Fibroblast of skin of back (primary cell): Measurements from ENCODE around the gene RNF121. TPM values are rescaled to one million over a fixed set of nuclear protein-coding genes. Genes with fewer than 3 reads are reported as not detected.
"Not testable (repeated sequence)": the region's sequence is repeated elsewhere in the genome, so short reads cannot be mapped to it uniquely, and the experiment has no call there.

ENCODE experiments used
- DNase-seq: peaks from one replicate; pipeline ENCODE4 v3.0.0-alpha.2; 2013
- polyA plus RNA-seq, 2 experiments: library from polyadenylated mRNA; unstranded; fragments of 120-200 nt; gene quantifications; one replicate each; pipeline ENCODE4 v1.2.1, GENCODE V29; 2013; ENCODE audit not compliant: insufficient read length in 2 of 2

RNF121 gene
- polyA plus RNA-seq (2013, experiment 1 of 2; ENCODE audit: insufficient read length): 38.7 TPM
- 36.9 TPM for polyA plus RNA-seq (2013, experiment 2 of 2; ENCODE audit: insufficient read length)

DNA sequence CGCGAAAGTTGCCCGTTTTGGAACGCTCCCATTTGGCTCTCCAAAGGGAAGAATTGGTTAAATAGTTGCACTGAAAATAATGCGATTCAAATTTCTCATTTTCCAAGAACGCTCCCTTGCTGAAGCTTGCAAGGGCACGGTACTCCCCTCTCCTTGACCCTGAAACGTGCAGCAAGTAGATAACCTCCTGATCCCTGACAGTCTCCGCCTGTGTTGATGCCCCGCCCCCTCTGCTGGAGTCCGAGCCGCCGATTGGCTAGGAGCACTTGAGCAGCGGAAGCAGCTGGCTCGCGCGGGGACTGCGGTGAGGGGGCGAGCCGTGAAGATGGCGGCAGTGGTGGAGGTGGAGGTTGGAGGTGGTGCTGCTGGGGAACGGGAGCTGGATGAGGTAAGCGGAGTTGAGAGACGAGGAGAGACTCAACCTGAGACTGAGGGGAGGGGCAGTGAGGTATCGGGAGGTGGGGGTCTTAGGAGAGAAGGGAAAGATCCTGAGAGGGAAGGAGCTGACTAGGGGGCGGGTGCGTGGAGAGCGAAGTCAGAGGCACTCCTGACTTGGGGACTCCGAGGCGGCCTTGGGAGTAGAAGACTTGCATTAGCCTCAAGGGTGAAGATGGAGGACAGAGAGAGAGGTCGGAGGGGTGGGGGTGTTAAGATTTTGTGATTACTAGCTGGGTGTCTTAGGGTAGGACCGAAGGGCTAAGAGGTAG, at the start of gene RNF121:
Gene RNF121 (plus strand): TSS at position 310 of the 707 bp plus-strand sequence. CDS start 16 bp downstream, at position 326.
- DNase-seq: peak; percentile 96

DNA sequence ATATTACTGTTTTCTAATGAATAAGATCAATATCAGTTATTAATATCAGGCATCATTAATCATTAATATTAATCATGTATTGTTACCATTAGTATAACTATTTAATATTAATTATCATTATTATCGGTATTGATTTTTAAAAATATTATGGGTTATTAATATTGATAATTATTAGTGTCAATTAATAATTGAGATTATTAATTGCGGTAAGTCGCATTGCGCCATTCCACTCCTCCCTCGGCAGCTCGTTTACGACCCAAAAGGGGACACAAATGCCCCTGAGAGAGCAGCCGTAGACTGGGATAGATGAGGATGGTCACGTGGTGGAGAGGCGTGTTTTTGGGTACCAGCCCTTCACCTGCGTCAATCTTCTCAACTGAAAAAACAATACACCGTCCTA, 43.0 kb upstream of the RNF121 start:
- DNase-seq: not testable (repeated sequence)

DNA sequence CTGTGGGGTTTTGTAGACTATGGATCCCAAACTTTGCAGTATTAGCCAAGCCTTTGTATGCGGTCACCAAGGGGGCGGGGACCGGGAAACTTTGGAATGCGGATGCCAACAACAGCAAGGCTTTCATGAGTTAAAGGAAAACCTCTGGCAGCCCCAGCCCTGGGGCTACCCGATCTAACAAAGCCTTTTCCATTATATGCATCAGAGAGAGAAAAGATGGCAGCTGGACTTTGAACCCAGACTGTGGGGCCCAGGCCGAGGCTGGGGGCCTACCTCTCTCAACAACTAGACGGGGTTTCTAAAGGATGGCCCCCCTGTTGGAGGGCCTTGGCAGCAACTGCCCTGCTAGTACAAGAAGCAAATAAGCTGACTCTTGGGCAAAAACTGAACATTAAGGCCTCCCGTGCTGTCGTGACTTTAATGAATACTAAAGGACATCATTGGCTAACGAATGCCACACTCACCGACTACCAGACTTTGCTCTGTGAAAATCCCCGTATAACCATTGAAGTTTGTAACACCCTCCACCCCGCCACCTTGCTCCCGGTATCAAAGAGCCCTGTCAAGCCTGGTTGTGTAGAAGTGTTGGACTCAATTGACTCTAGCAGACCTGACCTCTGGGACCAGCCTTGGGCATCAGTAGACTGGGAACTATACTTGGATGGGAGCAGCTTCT, 40.4 kb upstream of the RNF121 start:
- DNase-seq: not testable (repeated sequence)

DNA sequence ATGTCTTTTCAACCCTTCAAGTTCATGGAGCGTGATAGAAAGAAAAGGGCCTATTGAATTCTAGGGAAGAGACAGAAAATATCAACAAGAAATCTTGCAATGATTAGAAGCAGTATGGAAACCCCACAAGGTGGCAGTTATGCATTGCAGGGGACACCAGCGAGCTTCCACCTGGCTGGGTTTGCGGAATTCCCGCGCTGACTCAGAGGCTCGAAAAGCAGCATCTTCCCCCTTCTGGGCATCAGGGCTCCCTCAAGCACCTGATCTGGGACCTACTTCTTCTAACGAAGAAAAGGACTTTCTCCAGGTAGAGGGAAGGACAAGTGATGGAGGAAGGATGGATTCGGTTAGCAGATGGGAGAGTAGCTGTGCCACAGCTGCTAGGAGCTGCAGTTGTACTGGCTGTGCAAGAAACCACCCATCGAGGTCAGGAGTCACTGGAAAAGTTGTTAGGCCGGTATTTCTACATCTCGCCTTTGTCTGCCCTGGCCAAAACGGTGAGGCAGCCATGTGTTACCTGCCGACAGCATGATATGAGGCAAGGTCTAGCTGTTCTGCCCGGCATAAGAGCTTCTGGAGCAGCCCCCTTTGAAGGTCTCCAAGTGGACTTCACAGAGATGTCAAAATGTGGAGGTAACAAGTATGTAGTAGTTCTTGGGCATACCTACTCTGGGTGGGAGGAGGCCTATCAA, 39.5 kb upstream of the RNF121 start:
- DNase-seq: not testable (repeated sequence)

DNA sequence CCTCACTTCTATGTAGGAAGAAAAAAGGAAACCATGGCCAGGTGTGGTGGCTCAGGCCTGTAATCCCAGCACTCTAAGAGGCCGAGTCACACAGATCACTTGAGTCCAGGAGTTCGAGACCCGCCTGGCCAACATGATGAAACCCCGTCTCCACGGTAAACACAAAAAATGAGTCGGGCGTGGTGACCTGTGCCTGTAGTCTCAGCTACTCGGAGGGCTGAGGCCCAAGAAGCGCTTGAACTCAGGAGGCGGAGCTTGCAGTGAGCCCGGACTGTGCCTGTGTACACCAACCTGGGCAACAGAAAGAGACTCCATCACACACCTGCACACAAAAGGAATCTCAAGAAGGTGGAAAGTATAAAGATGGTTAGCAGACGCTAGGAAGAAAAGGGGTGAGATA, 32.9 kb upstream of the RNF121 start:
- DNase-seq: no peak

DNA sequence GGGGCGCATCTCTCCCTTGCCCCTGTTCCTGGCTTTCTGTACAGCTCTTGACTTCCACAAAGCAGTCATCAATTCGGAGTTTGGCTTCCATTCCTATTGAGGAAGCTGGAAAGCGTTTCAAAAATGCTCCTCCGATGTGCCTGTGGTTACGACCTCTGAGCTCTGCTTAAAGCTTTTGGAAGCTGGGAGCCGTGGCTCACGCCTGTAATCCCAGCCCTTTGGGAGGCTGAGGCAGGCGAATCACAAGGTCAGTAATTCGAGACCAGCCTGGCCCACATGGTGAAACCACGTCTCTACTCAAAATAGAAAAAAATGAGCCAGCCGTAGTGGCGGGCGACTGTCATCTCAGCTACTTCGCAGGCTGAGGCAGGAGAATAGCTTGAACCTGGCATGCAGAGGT, 27.7 kb upstream of the RNF121 start:
- peak; percentile 74 for DNase-seq

DNA sequence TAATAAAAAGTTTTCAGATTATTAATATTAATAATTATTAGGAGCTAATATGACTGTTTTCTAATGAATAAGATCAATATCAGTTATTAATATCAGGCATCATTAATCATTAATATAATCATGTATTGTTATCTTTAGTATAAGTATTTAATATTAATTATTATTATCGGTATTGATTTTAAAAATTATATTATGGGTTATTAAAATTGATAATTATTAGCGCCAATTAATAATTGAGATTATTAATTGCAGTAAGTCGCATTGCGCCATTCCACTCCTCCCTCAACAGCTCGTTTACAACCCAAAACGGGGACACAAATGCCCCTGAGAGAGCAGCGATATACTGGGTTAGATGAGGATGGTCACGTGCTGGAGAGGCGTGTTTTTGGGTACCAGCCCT, 20.6 kb upstream of the RNF121 start:
- no peak for DNase-seq

DNA sequence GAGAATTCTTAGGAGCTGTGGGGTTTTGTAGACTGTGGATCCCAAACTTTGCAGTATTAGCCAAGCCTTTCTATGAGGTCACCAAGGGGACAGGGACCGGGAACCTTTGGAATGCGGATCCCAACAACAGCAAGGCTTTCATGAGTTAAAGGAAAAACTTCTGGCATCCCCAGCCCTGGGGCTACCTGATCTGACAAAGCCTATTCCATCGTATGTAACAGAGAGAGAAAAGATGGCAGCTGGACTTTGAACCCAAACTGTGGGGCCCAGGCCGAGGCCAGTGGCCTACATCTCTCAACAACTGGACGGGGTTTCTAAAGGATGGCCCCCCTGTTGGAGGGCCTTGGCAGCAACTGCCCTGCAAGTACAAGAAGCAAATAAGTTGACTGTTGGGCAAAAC, 18.1 kb upstream of the RNF121 start:
- DNase-seq: not testable (repeated sequence)

DNA sequence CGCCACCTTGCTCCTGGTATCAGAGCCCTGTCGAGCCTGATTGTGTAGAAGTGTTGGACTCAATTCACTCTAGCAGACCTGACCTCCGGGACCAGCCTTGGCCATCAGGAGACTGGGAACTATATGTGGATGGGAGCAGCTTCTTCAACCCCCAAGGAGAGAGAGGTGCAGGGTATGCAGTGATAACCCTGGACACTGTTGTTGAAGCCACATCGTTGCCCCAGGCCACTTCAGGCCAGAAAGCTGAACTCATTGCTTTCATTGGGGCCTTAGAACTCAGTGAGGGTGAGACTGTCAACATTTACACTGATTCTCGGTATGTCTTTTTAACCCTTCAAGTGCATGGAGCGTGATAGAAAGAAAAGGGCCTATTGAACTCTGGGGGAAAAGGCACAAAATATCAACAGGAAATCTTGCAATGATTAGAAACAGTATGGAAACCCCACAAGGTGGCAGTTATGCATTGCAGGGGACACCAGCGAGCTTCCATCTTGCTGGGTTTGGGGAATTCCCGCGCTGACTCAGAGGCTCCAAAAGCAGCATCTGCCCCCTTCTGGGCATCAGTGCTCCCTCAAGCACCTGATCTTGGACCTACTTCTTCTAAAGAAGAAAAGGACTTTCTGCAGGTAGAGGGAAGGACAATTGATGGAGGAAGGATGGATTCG, 17.4 kb upstream of the RNF121 start:
- peak; percentile 24 for DNase-seq

DNA sequence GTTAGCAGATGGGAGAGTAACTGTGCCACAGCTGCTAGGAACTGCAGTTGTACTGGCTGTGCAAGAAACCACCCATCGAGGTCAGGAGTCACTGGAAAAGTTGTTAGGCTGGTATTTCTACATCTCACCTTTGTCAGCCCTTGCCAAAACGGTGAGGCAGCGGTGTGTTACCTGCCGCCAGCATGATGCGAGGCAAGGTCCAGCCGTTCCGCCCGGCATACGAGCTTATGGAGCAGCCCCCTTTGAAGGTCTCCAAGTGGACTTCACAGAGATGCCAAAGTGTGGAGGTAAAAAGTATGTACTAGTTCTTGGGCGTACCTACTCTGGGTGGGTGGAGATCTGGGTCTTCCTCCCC, 16.9 kb upstream of the RNF121 start:
- not testable (repeated sequence) for DNase-seq

DNA sequence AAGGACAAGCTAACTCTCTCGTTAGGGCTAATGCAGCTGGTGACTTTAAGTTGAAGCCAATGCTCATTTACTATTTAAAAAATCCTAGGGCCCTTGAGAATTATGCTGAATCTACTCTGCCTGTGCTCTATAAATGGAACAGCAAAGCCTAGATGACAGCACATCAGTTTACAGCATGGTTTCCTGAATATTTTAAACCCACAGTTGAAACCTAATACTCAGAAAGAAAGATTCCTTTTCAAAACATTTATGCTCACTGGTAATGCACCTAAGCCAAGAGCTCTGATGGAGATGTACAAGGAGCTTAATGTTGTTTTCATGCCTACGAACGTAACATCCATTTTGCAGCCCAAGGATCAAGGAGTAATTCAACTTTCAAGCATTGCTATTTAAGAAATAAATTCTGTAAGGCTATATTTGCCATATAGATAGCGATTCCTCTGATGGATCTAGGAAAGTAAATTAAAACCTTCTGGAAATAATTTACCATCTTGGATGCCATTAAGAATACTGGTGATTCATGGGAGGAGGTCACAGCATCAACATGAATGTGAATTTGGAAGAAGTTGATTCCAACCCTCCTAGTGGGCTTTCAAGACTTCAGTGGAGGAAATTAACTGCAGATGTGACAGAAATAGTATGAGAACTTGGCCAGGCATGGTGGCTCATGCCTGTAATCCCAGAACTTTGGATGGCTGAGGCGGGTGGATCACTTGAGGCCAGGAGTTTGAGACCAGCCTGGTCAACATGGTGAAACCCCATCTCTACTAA, 14.9 kb upstream of the RNF121 start:
- DNase-seq: peak; percentile 78

DNA sequence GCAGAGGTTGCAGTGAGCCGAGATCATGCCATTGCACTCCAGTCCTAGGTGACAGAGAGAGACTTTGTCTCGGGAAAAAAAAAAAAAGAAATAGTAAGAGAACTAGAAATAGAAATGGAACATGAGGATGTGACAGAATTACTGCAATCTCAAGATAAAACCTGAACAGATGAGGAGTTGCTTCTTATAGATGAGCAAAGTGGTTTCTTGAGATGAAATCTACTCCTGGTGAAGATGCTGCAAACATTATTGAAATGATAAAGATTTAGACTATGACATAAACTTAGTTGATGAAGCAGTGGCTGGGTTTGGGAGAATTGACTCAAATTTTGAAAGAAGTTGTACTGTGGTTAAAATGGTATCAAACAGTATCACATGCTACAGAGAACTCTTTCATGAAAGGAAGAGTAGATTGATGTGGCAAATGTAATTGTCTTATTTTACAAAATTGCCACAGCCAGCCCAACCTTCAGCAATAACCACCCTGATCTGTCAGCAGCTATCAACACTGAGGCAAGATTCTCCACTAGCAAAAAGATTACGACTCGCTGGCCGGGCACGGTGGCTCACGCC, 14.1 kb upstream of the RNF121 start:
- no peak for DNase-seq

DNA sequence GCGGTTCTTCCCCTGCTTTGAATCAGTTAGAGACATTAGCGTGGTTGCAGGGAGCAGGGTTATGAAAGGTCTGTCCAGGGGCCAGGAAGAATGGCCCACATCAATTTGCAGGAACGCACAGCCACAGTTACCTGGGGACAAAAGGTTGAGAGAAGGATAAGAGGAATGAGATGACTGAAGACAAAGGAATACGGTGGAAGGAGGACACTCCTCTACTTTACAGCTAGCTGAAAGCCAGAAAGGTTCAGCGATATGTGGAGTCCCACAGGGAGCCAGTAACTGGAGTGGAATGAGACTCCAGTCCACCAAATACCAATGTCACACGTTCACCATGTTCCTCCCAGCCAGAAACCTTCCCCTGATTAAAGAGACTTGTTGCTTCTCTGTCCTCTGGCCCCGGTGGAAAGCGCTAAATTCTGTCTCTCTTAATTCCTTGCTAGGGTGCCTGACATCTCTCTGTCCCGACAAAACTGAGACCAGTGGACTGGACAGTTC, 11.2 kb upstream of the RNF121 start:
- DNase-seq: peak; percentile 51

DNA sequence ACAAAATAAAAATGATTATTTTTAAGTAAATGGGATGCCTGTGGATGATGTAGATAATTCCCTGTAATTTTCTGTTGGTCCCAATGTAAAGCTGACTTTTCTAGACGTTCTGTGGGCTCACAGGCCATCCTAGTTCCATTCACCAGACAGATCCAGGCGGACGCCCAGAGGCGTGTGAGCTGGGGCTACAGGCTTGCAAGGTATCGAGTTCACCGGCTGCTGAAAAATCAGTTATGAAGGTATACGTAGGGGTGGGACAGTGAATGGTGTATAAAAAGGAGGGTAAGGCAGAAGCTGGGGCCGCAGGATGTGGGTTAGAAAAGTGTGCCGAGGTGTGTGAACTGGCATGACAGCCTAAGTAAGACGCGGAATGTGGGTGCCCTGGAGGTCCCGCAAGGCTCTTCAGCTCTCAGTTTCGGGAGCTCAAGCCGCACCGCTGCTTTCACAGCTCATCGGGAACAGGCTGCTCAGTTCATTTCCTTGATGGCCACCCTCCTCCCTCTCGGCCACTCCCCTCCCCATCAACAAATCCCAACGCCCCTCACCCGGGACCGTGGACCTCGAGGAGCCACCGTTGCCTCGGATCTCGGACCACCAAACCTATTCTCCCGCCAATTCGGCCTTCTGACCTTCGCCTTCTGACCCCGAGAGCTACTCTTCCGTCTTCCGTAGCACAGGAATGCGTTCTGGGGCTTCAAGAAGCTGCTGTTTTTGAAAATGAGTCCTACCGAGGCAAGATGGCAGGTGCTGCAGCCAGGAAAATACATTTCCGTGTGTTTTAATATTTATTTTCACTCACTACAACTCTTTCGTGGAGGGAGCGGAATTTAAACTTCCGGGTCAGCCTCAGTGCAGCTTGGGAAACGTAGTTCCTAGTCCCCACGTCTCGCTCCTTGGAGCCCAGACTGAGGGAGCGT, 768 bp upstream of the RNF121 start, which contains the start of gene XNDC1N:
Gene XNDC1N (minus strand): TSS at position 775 of the 917 bp plus-strand sequence. CDS start 5,241 bp downstream, outside the sequence.
- peak; percentile 92 for DNase-seq

DNA sequence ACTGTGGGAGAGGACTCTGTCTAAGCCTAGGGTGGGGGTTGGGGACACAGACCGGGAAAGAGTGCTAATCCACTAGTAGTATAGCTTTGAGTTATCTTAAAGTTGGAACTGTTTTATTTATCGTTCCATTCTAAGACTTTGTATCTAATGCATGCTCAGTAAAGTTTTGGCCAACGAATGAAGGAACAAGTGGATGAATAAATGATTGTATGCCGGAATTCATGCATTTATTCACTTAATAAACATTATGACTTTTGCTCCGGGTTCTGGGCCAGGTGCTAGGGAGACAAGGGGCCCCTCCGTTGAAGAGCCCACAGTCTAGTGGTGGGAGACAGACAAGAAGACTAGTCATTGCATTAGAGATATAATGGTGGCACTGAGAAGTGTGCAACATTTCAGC, 645 bp downstream of the RNF121 start:
- no peak for DNase-seq

DNA sequence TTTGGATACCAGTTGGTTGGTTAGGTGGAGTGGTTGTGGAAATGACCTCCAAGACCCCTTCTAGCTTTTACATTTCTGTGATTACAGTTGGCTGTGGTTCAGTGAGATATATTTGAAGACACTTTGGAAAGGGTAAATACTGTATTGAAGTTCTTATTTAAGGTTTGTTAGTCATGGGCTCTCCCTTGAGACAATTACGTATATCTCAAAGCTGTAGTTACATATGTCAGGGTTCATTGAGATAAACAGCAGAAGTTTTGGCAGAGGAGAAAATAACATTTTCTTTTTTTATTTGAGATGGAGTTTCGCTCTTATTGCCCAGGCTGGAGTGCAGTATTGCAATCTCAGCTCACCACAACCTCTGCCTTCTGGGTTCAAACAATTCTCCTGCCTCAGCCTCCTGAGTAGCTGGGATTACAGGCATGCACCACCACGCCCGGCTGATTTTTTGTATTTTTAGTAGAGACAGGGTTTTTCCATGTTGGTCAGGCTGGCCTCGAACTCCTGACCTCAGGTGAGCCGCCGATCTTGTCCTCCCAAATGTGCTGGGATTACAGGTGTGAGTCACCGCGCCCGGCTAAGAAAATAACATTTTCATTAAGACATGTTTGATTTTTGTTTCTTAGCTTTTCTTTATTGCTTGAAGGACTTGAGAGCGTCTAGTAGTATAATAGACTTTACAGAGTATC, 1.9 kb downstream of the RNF121 start:
- DNase-seq: no peak

DNA sequence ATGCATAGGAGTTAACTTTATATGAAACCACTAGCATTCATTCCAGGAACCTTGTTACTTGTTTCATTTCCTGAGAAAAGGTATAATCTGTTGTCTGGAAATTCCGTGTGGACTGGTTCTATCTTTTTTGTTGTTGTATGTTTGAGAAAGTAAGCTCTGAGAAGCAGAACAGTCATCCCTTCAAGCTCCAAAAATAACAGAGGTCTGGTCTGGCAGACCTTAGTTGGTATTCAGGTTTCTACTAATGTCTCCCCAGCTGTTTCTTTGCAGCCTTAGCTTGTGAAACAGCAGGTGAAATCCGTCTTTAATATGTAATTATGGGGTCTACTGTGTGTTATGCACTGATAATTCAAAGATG, 2.4 kb downstream of the RNF121 start:
- DNase-seq: peak; percentile 11

DNA sequence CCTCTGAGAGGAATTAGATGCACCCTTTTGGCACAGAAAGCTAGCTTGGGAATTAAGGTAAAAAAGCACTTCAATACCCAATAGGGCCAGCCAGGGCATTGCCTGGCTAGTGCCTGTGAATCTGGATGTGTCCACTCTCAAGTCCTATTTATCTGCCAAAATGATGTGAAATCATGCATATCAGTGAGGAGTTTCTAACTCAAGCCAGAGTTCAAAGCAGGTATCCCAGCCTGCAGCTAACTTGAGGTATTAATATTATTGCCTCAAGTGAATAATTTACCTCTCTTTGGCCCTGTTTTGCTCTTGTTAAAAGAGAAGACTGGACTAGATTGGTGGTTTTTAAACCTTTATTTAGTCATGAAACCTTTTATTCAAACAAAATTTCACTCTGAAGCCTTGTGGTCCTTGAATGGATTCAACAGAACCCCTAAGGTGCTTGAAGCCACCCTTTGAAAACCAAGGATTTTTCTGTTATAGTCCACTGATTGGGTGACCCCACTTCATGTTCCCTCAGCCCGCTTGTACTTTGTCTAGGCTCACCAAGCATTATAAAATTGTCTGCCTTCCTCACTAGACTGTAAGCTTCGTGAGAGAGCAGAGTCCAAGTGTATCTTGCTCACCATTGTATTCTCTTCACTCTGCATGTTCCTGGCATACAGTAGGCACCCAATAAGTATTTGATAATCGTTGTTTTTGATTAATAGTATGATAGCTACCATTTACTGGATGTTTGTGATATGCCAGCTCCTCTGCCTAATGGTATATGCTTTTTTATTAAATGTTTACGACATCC, 4.5 kb downstream of the RNF121 start:
- DNase-seq: no peak

DNA sequence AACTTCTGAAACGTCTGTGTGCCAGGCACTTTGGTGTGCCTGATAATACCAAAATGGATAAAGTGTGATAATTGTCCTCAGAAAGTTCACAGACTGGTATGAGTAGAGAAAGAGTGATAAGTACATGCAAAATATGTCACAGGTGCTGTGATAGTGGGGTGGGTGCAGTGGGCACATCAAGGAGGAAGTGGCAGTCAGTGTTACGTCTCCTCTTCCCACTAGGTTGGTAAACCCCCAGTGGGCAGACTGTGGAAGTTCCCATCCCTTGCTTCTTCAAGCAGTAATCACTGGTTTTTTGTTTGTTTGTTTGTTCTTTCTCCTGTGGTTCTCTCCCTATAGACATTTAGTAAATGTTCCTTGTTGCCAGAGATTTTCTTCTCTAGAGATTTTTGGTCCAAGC, 5.4 kb downstream of the RNF121 start:
- DNase-seq: no peak
